ENCODE results near the gene MRPS6. TPM values are rescaled to one million over a fixed set of nuclear protein-coding genes. Genes with fewer than 3 reads are reported as not detected.

MRPS6 gene
- total RNA-seq, 1 donor from 2014 or later = 23.3 TPM

DNA sequence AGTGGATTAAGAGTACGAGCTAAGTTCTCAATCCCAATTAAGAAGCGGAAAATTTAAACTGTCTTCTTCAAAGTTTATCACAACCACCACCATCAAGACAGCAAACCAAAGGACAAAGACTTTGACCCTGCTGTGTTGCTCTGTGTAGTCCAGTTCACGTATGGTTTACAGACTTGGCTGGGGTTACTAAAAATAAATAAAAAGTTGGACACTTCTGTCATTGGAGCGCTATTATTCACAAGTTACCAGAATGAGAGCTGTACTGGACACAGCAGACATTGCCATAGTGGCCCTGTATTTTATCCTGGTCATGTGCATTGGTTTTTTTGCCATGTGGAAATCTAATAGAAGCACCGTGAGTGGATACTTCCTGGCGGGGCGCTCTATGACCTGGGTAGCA, 21.6 kb downstream of the MRPS6 start:
- peaks cover 0 to 16% of the 10 kb centered on the region in 2 donors for H3K36me3 ChIP-seq
- no peak overlapping the region for H3K4me3 ChIP-seq
- H3K9me3 ChIP-seq = no peaks in the 10 kb centered on the region
- no peak for DNase-seq (ENCODE audit: extremely low spot score in 2 of 2)
- H3K27ac ChIP-seq = no peak overlapping the region
- TF ChIP-seq POLR2AphosphoS5 (IDR thresholded peaks at IDR 0.05; ENCODE audit: insufficient read depth in 1 of 2, low read depth in 1 of 2) (no peak), POLR2A (IDR thresholded peaks at IDR 0.05) (no peak), CTCF (IDR thresholded peaks at IDR 0.05) (no peak)
- intact Hi-C loops (cut with DNase I) = no loop called here
- H3K4me1 ChIP-seq = peaks cover 18% of the 10 kb centered on the region
- no peaks in the 10 kb centered on the region for H3K27me3 ChIP-seq

GRCh38 chr21:34097442-34097841, 24.1 kb downstream of the MRPS6 start:
- Histone ChIP-seq H3K9me3 (no peaks in the 10 kb centered on the region), H3K36me3 (peaks cover 0 to 16% of the 10 kb centered on the region in 2 donors), H3K27me3 (no peaks in the 10 kb centered on the region), H3K4me1 (peaks cover 31% of the 10 kb centered on the region), H3K4me3 (no peak overlapping the region), H3K27ac (no peak overlapping the region)
- intact Hi-C loops (cut with DNase I) = no loop called here
- TF ChIP-seq POLR2AphosphoS5 (IDR thresholded peaks at IDR 0.05; ENCODE audit: insufficient read depth in 1 of 2, low read depth in 1 of 2) = no peak
- TF ChIP-seq CTCF (IDR thresholded peaks at IDR 0.05) = no peak
- TF ChIP-seq POLR2A (IDR thresholded peaks at IDR 0.05) = no peak
- no peak for DNase-seq (ENCODE audit: extremely low spot score in 2 of 2)

GRCh38 chr21:34100337-34100736, 27.0 kb downstream of the MRPS6 start:
- DNase-seq (ENCODE audit: extremely low spot score in 2 of 2) = no peak
- peaks cover 0 to 10% of the 10 kb centered on the region in 2 donors for H3K36me3 ChIP-seq
- intact Hi-C loops (cut with DNase I) = no loop called here
- TF ChIP-seq CTCF (IDR thresholded peaks at IDR 0.05) (no peak), POLR2AphosphoS5 (IDR thresholded peaks at IDR 0.05; ENCODE audit: insufficient read depth in 1 of 2, low read depth in 1 of 2) (no peak), POLR2A (IDR thresholded peaks at IDR 0.05) (no peak)
- no peak overlapping the region for H3K27ac ChIP-seq
- peaks cover 24% of the 10 kb centered on the region for H3K4me1 ChIP-seq
- H3K9me3 ChIP-seq = no peaks in the 10 kb centered on the region
- H3K27me3 ChIP-seq = no peaks in the 10 kb centered on the region
- no peak overlapping the region for H3K4me3 ChIP-seq

DNA sequence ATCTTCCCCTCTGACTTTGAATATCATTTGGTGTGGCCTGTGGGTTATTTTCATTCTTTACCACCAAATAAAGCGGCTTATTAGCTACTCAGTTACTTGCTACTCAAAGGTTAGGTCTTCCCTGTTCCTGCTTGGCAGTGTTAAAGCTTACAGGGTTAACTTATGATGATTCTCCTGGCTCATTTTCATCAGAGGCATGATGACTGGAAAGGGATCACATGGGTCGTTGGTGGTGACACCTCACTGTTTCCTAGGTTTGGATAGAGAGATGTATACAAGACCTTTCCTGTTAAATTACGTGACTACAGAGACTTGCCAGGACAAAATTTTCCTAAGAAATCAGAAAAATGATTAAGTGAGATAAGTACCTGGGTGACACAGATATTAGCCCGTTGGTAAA, 27.4 kb downstream of the MRPS6 start:
- peaks cover 0 to 5% of the 10 kb centered on the region in 2 donors for H3K36me3 ChIP-seq
- no peaks in the 10 kb centered on the region for H3K27me3 ChIP-seq
- TF ChIP-seq POLR2AphosphoS5 (IDR thresholded peaks at IDR 0.05; ENCODE audit: insufficient read depth in 1 of 2, low read depth in 1 of 2) (no peak), POLR2A (IDR thresholded peaks at IDR 0.05) (no peak), CTCF (IDR thresholded peaks at IDR 0.05) (no peak)
- no peaks in the 10 kb centered on the region for H3K9me3 ChIP-seq
- no peak overlapping the region for H3K27ac ChIP-seq
- peaks cover 24% of the 10 kb centered on the region for H3K4me1 ChIP-seq
- intact Hi-C loops (cut with DNase I) = no loop called here
- DNase-seq (ENCODE audit: extremely low spot score in 2 of 2) = no peak
- no peak overlapping the region for H3K4me3 ChIP-seq

DNA sequence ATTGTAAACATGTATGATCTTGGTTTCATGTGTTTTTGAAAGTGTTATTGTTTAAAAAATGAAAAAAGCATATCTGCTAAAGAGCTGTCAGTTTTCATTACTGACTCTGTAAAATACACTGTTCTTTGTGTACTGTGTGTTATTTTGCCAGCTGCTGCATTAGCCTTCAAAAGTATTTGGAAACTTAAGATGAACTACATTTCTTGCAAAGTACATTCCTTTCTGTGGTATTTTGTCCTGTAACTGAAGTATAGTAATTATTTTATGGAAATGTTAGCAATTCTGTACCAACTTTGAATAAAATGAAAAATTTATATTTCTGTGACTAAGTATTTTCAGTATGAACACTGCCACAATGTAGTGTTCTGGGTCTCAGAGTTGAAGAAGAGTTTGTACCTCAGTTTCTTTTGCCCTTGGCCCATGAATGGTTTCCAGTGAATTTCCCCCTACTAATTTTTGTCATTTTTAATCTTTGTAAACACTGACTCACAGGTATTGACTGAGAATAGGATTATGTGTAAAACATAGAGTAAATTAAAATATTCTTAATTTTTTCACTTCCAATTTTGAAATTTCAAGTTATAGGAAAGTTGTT, 32.7 kb downstream of the MRPS6 start:
- Histone ChIP-seq H3K4me3 (no peak overlapping the region), H3K36me3 (no peaks in the 10 kb centered on the region), H3K27ac (no peak overlapping the region), H3K4me1 (peaks cover 8% of the 10 kb centered on the region), H3K9me3 (no peaks in the 10 kb centered on the region), H3K27me3 (no peaks in the 10 kb centered on the region)
- intact Hi-C loops (cut with DNase I) = no loop called here
- DNase-seq (ENCODE audit: extremely low spot score in 2 of 2) = no peak
- TF ChIP-seq POLR2A (IDR thresholded peaks at IDR 0.05) = no peak
- no peak for TF ChIP-seq POLR2AphosphoS5 (IDR thresholded peaks at IDR 0.05; ENCODE audit: insufficient read depth in 1 of 2, low read depth in 1 of 2)
- no peak for TF ChIP-seq CTCF (IDR thresholded peaks at IDR 0.05)

Measured in vagina (tissue), 2 donors.